Measurements from ENCODE around the gene CIROP.

GRCh38 chr14:23066855-23067744 lies 37.7 kb downstream of the CIROP start:
- TF ChIP-seq, protein P1, sequence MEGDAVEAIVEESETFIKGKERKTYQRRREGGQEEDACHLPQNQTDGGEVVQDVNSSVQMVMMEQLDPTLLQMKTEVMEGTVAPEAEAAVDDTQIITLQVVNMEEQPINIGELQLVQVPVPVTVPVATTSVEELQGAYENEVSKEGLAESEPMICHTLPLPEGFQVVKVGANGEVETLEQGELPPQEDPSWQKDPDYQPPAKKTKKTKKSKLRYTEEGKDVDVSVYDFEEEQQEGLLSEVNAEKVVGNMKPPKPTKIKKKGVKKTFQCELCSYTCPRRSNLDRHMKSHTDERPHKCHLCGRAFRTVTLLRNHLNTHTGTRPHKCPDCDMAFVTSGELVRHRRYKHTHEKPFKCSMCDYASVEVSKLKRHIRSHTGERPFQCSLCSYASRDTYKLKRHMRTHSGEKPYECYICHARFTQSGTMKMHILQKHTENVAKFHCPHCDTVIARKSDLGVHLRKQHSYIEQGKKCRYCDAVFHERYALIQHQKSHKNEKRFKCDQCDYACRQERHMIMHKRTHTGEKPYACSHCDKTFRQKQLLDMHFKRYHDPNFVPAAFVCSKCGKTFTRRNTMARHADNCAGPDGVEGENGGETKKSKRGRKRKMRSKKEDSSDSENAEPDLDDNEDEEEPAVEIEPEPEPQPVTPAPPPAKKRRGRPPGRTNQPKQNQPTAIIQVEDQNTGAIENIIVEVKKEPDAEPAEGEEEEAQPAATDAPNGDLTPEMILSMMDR (IDR thresholded peaks at IDR 0.05) = no peak
- no peak for TF ChIP-seq EZH2 (IDR thresholded peaks at IDR 0.05; ENCODE audit: borderline replicate concordance, insufficient read depth, low read depth, low read length, poor library complexity, severe bottlenecking)
